Activated B cell treated with CpG ODN at 0.5 μM for 24 hours (primary cell): ENCODE data around the gene EBNA1BP2. TPM values are rescaled to one million over a fixed set of nuclear protein-coding genes. Genes with fewer than 3 reads are reported as not detected.

ENCODE experiments used
- ATAC-seq: fragments of 200-7000 bp; cut with Tn5 transposase; one replicate; pipeline ENCODE4 v1.10.0; 2021; ENCODE audit warnings: low read depth, mild to moderate bottlenecking, moderate library complexity
- CTCF ChIA-PET: fragments of 350-600 bp; sonication (Branson Sonifier 250); formaldehyde crosslinking; loops from one replicate; lab custom pipeline; 2021; ENCODE audit warnings: antibody characterized with exemption; lab: Charles Lee
- POLR2A ChIA-PET: fragments of 350-600 bp; sonication (Branson Sonifier 250); formaldehyde crosslinking; loops from one replicate; lab custom pipeline; 2021; ENCODE audit warnings: antibody characterized with exemption; lab: Charles Lee
- DNase-seq: peaks from one replicate; pipeline ENCODE4 v3.0.0; 2022
- H3K27ac Mint-ChIP-seq: one replicate; pipeline ENCODE4 v1.8.0; 2020; ENCODE audit warnings: mixed read lengths
- H3K27me3 Mint-ChIP-seq: one replicate; pipeline ENCODE4 v1.8.0; 2021; ENCODE audit warnings: mixed read lengths
- H3K36me3 Mint-ChIP-seq: one replicate; pipeline ENCODE4 v1.8.0; 2021; ENCODE audit warnings: low read depth, mixed read lengths
- H3K4me1 Mint-ChIP-seq: one replicate; pipeline ENCODE4 v1.8.0; 2021; ENCODE audit warnings: mixed read lengths
- H3K4me3 Mint-ChIP-seq: one replicate; pipeline ENCODE4 v1.8.0; 2020; ENCODE audit warnings: mild to moderate bottlenecking, mixed read lengths
- H3K9me3 Mint-ChIP-seq: one replicate; pipeline ENCODE4 v1.8.0; 2020; ENCODE audit warnings: mixed read lengths
- intact Hi-C: fragments of 100-400 bp; cut with micrococcal nuclease; formaldehyde crosslinking; loops from one replicate; pipeline ENCODE4 v1.15.1; 2024
- total RNA-seq: library from RNA; stranded (reverse); gene quantifications from 2 replicates; pipeline ENCODE4 v1.2.3, GENCODE V29; 2022
- TF ChIP-seq, protein P1 (sequence below): fragments of 200-600 bp; IDR thresholded peaks from one replicate; pipeline ENCODE4 v1.8.0; 2022; ENCODE audit warnings: antibody characterized with exemption, mild to moderate bottlenecking

Gene EBNA1BP2
- total RNA-seq, 1 donor from 2014 or later = 59.9 TPM

- POLR2A ChIA-PET = no interaction called here
- H3K27ac Mint-ChIP-seq = no peak overlapping the region
- no peak for DNase-seq
- no peaks in the 10 kb centered on the region for H3K9me3 Mint-ChIP-seq
- H3K4me3 Mint-ChIP-seq = no peak overlapping the region
- H3K4me1 Mint-ChIP-seq = peaks cover 10% of the 10 kb centered on the region
- TF ChIP-seq, protein P1, sequence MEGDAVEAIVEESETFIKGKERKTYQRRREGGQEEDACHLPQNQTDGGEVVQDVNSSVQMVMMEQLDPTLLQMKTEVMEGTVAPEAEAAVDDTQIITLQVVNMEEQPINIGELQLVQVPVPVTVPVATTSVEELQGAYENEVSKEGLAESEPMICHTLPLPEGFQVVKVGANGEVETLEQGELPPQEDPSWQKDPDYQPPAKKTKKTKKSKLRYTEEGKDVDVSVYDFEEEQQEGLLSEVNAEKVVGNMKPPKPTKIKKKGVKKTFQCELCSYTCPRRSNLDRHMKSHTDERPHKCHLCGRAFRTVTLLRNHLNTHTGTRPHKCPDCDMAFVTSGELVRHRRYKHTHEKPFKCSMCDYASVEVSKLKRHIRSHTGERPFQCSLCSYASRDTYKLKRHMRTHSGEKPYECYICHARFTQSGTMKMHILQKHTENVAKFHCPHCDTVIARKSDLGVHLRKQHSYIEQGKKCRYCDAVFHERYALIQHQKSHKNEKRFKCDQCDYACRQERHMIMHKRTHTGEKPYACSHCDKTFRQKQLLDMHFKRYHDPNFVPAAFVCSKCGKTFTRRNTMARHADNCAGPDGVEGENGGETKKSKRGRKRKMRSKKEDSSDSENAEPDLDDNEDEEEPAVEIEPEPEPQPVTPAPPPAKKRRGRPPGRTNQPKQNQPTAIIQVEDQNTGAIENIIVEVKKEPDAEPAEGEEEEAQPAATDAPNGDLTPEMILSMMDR = no peak
- CTCF ChIA-PET = no interaction called here
- ATAC-seq = no peak
- intact Hi-C loops = no loop called here
- H3K36me3 Mint-ChIP-seq = no peaks in the 10 kb centered on the region
- H3K27me3 Mint-ChIP-seq = peaks cover 28% of the 10 kb centered on the region
These were observed 18.6 kb downstream of the EBNA1BP2 start for GRCh38 chr1:43153443-43153842.

GRCh38 chr1:43152866-43153265 lies 19.2 kb downstream of the EBNA1BP2 start:
- H3K27me3 Mint-ChIP-seq = peaks cover 30% of the 10 kb centered on the region
- TF ChIP-seq, protein P1 = no peak
- H3K27ac Mint-ChIP-seq = no peak overlapping the region
- H3K4me1 Mint-ChIP-seq = peaks cover 10% of the 10 kb centered on the region
- intact Hi-C loops = no loop called here
- no peak for ATAC-seq
- POLR2A ChIA-PET = no interaction called here
- DNase-seq = no peak
- CTCF ChIA-PET = no interaction called here
- H3K4me3 Mint-ChIP-seq = no peak overlapping the region
- H3K9me3 Mint-ChIP-seq = no peaks in the 10 kb centered on the region
- H3K36me3 Mint-ChIP-seq = no peaks in the 10 kb centered on the region

DNA sequence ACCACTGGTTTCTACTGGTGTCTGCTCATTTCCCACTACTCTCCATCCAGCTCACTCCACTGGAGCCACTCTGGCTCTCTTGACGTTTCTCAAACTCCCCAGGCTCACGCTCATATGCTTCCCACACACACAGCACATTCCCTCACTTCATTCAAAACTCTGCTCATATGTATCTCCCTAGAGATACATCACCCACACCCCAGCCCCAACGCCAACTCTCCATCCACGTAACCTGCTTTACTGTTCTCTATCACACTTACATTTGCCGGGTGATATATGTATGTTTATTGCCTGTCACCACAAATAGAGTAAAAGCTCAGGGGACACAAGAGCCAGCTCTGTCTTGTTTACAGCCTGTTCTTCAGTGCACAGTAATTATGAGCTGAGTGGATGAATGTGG lies 22.2 kb downstream of the EBNA1BP2 start:
- CTCF ChIA-PET = interaction anchor here (1.1 kb wide), 1 partner anchor 76 kb away, joined by 3 read pairs; no protein-coding TSS in a partner anchor
- DNase-seq = no peak
- POLR2A ChIA-PET = no interaction called here
- intact Hi-C loops = no loop called here
- Mint-ChIP-seq H3K4me3 (no peak overlapping the region), H3K36me3 (no peaks in the 10 kb centered on the region), H3K27me3 (peaks cover 52% of the 10 kb centered on the region), H3K4me1 (no peaks in the 10 kb centered on the region), H3K9me3 (no peaks in the 10 kb centered on the region), H3K27ac (no peak overlapping the region)
- ATAC-seq = no peak
- TF ChIP-seq, protein P1 = no peak

DNA sequence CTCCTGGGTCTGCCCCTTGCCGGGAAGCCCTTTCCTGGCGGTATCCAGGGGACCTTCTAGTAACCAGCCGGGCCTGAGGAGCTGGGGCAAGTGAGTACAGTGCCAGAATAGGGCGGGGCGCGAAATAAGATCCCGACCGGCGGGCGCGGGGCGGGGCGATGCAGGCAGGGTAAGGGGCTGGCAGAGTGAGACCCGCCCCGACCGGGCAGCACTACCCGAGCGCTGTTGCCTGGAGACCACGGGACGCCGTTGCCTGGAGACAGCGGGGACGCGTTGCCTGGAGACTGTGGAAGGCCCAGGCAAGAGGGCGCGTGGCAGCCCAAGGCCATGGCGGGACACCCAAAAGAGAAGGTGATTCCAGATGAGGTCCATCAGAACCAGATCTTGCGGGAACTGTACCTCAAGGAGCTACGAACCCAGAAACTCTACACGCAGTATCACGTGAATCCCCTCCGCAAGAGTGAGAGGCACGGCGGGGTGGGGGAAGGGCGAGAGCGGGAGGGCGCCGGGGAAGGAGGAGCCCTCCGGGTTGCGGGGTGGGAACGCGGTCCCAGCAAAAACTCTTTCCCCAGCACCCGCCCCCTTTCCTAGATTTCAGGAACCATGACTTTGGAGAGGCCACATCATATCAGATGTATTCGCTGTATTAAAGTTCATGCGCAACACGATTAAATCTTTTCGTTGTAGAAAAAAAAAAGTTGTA lies 24.3 kb downstream of the EBNA1BP2 start:
- no peaks in the 10 kb centered on the region for H3K36me3 Mint-ChIP-seq
- H3K9me3 Mint-ChIP-seq = no peaks in the 10 kb centered on the region
- intact Hi-C loops = no loop called here
- no peaks in the 10 kb centered on the region for H3K4me1 Mint-ChIP-seq
- CTCF ChIA-PET = no interaction called here
- peak; percentile 17 for DNase-seq
- TF ChIP-seq, protein P1 = no peak
- H3K27ac Mint-ChIP-seq = no peak overlapping the region
- peak; percentile 34 for ATAC-seq
- POLR2A ChIA-PET = no interaction called here
- H3K27me3 Mint-ChIP-seq = peaks cover 67% of the 10 kb centered on the region
- H3K4me3 Mint-ChIP-seq = no peak overlapping the region

DNA sequence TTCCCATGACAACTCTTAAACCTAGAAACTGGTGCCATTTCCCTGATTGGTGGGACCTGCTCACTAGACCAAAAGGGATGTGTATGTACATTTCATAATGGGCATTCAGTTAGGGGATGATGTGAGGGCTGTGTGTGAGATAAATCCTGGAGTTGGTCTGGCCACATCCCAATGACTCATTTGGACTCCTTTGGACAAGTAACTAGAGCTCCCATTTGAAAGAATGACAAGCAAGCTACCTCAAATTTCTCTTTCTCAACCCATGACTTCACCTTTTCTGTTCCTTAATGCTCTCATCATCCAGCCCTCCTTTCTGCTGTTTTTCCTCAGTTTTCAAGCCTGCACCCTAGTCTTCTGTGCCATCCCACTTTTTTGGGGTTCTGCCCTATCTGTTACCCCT lies 27.9 kb downstream of the EBNA1BP2 start:
- Mint-ChIP-seq H3K36me3 (no peaks in the 10 kb centered on the region), H3K4me1 (no peaks in the 10 kb centered on the region), H3K27ac (no peak overlapping the region), H3K9me3 (peaks cover 4% of the 10 kb centered on the region), H3K4me3 (no peak overlapping the region), H3K27me3 (peaks cover 59% of the 10 kb centered on the region)
- ChIA-PET POLR2A (no interaction called here), CTCF (no interaction called here)
- TF ChIP-seq, protein P1 = no peak
- DNase-seq (no peak), ATAC-seq (no peak)
- intact Hi-C loops = no loop called here
